ENCODE measurements around the gene MCL1.

Gene MCL1

DNA sequence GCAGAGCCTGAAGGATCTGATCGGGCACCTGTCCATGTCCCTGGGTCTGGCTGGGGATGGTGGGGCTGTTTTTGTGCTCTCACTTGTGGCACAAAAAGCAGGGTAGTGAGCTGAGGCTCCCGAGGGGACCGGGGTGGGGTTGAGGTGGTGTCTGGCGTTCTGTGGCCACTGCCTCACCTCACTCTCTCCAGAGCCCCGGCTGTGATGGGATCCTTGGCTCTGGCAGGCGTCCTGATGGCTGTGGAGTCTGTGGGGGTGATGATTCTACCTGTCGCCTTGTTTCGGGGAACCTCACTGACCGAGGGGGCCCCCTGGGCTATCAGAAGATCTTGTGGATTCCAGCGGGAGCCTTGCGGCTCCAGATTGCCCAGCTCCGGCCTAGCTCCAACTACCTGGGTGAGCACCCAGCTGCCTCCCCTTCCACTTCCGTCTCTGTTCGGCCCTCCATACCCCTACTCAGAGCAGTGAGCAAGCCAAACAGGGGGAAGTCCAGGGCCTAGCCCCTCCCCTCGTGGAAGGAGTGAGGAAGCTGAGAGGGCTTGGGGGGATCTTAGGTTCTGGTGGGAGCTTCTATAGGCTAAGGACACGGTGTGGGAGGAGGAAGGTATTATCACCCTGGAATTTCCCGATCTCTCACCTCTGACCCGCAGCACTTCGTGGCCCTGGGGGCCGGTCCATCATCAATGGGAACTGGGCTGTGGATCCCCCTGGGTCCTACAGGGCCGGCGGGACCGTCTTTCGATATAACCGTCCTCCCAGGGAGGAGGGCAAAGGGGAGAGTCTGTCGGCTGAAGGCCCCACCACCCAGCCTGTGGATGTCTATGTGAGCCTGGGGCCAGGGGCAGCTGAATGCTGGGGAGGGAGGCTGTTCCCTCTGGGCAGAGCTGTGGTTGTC, 23.2 kb downstream of the MCL1 start:
- DNase-seq (ENCODE audit: low spot score), result no peak

DNA sequence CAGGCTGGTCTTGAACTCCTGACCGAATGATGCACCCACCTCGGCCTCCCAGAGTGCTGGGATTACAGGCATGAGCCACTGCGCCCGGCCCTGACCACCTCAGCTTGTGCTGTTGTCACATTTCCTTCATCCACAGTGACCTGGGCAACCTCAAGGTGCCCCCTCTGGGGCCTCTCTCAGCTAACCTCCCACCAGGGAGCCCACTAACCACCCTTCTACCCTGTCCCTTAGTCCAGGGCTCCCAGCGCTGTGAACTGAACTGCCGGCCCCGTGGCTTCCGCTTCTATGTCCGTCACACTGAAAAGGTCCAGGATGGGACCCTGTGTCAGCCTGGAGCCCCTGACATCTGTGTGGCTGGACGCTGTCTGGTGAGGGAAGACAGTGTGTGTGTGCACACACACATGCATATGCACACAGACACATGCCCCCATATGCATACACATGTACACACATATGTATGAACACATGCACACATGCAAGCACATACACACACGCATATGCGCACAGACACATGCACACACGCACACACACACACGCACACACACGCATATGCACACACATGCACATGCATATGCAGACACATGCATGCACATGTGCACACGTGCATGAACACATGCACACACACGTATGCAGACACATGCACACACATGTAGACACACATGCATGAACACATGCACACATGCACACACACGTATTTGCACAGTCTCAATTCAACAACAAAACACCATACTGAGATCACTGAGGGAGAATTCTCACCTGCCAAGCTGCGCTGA, 24.0 kb downstream of the MCL1 start:
- DNase-seq (ENCODE audit: low spot score), result no peak

DNA sequence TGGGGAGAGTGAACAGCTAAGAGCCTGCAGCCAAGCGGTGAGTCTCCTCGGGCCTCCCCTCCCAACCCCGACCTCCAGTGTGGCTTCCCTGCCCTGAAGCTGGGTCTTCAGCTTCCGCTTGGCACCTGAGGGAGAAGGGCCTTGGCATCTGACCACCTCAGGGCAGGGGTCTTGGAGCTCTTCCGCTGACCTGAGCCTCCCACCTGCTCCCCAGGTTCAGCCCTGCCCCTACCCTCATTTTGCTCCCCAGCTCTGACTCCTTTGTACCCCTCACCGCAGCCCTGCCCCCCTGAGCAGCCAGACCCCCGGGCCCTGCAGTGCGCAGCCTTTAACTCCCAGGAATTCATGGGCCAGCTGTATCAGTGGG, 25.3 kb downstream of the MCL1 start:
- no peak for DNase-seq (ENCODE audit: low spot score)

DNA sequence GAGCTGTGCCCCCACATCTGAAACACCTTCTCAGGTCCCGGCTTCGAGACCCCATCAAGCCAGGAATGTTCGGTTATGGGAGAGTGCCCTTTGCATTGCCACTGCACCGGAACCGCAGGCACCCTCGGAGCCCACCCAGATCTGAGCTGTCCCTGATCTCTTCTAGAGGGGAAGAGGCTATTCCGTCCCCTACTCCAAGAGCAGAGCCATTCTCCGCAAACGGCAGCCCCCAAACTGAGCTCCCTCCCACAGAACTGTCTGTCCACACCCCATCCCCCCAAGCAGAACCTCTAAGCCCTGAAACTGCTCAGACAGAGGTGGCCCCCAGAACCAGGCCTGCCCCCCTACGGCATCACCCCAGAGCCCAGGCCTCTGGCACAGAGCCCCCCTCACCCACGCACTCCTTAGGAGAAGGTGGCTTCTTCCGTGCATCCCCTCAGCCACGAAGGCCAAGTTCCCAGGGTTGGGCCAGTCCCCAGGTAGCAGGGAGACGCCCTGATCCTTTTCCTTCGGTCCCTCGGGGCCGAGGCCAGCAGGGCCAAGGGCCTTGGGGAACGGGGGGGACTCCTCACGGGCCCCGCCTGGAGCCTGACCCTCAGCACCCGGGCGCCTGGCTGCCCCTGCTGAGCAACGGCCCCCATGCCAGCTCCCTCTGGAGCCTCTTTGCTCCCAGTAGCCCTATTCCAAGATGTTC, 25.9 kb downstream of the MCL1 start:
- no peak for DNase-seq (ENCODE audit: low spot score)

DNA sequence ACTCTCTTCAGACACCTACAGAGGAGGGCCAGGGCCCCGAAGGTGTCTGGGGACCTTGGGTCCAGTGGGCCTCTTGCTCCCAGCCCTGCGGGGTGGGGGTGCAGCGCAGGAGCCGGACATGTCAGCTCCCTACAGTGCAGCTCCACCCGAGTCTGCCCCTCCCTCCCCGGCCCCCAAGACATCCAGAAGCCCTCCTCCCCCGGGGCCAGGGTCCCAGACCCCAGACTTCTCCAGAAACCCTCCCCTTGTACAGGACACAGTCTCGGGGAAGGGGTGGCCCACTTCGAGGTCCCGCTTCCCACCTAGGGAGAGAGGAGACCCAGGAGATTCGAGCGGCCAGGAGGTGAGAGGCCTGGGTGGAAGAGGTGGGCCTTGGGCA, 26.5 kb downstream of the MCL1 start:
- no peak for DNase-seq (ENCODE audit: low spot score)

DNA sequence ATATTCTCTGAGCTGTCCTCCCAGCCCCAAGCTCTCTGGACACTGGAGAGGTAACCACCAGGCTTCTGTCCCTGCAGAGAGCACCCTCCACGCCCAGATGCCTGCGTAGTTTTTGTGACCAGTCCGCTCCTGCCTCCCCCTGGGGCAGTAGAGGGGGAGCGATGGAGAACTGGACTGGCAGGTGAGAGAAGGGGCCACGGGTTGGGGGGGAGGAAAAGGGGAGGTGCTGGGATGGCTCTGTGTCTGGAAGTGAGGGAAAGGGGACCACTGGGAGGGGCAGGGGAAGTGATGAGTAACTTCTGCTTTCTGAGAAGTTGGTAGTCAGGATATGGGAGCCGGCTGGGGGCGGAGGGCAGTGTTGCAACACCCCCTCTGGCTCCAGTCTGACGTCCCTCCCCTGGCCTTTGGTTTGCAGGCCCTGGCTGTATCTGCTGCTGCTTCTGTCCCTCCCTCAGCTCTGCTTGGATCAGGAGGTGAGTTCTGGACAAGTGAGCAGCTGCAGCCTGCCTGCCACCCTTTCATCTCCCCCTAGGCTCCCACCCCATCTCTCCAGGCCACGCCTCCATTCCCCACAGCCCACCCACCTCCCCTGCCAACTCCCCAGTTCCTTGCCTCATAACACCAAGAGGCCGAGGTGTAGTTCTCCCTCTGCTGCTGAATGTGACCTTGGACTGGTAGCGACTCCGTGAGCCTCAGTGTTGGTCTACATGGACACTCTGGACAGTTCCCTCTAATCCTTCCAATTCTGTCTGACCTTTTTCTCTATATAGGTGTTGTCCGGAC, 27.1 kb downstream of the MCL1 start:
- no peak for DNase-seq (ENCODE audit: low spot score)

DNA sequence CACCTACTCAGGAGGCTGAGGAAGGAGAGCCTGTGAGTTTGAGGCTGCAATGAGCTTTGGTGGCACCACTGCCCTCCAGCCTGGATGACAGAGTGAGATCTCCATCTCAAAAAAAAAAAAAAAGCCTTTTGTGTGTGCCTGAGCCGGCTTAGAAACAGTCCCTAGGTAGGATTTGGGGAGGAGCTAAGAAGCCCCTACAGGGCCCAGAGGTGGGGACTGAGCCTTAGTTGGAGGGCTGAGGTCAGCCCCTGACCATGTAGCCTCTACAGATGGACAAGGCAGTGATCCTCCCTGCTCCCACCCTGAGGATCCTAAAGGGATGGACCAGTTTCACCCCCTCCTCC, 27.7 kb downstream of the MCL1 start:
- no peak for DNase-seq (ENCODE audit: low spot score)

DNA sequence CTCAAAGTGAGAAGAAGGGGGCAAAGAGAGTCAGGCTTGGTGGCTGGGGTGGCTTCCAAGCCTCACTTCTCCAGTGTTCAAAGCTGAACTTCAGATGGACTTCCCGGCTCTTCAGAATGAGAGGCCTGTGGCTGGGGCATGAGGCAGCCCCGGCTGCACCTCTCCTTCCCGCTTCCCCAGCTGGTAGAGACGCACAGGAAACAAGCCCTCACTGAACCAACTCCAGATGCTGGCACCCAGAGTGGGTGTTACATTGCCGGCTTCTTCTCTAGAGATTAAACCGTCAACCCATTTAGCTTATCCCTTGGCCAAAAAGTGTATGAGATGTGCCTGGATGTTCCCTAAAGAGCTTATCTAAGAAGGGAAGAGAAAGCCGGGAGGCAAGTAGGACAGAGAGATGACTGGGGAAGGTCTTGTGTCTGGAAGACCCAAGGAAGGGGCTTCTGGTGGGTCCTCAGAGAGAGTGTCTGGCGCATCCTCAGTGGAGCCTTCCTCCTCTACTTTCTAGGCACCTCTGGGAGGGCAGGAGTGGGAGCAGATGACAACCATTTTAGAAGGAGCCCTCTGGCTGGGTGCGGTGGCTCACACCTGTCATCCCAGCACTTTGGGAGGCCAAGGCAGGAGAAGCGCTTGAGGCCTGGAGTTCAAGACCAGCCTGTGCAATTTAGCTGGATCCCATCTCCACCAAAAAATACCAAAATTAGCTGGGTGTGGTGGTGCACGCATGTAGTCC, 28.2 kb downstream of the MCL1 start:
- DNase-seq (ENCODE audit: low spot score), result no peak

DNA sequence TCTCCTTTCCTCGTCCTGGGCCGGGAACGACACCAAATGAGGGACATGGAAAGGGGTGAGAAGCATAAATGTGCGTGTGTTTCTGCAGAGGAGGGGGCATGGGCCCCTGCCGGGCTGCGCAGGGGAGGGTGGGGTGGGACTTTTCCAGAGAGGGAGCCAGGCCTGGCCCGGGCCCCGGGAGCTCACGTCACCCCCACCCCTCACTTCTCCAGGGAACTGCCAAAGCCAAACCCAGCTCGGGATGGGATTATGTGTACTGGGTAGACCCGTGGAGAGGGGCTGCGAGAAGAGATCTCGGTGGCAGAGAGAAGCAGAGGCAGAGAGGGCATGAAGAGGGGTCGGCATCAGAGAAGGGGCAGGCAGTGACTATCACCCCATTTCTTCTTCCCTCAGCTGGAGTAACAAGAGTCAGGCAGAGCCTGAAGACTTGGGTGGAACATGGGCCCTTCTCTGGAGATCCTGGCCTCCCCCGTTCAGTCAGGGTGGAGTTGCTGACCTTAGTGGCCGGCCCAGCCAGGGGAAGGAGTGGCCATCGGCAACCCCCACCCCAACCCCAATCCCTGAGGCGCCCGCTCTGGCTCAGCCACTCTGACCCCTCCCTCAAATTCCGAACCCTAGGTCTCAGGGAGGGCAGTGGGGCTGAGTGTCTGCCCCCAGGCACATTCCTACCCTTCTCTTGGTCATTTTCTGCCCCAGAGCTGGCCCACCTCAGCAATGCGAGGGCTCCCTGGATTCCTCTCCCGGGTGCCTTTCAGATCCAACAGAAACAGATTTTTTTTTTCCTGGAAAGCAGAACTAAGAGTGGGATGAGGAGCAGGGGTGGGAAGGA, 29.0 kb downstream of the MCL1 start:
- DNase-seq (ENCODE audit: low spot score), result no peak

DNA sequence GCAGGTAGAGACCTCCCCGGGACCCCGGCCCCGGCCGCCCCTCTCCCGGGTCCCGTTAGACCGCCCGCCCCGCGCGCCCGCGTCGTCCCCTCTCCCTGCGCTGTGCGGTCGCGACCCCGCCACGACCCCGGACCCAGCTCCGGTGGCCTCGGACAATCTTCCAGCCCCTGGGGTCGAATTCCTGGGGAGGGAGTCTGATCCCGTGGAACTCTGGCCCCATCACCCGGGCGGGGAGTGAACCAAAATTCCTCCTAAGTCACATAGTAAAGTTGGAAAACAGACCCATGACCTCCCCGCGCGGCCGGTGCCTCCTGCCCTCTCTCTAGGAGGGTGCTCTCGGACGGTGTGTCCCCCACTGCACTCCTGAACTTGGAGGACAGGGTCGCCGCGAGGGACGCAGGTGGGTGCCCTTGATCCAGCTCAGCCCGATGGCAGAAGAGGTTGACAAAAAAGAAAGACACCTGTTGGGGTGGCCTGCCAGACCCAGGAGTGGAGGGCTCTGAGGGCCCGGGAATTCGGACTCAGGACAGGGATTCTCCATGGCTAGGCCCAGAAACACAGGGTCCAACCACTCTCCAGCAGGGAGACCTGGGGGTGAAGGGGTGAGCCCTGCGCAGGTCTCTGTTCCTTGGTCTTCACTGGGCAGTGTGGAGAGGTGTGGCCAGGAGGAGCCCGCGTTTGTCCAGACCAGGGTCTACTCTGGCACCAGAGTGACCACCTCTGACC, 29.8 kb downstream of the MCL1 start:
- DNase-seq (ENCODE audit: low spot score), result no peak

DNA sequence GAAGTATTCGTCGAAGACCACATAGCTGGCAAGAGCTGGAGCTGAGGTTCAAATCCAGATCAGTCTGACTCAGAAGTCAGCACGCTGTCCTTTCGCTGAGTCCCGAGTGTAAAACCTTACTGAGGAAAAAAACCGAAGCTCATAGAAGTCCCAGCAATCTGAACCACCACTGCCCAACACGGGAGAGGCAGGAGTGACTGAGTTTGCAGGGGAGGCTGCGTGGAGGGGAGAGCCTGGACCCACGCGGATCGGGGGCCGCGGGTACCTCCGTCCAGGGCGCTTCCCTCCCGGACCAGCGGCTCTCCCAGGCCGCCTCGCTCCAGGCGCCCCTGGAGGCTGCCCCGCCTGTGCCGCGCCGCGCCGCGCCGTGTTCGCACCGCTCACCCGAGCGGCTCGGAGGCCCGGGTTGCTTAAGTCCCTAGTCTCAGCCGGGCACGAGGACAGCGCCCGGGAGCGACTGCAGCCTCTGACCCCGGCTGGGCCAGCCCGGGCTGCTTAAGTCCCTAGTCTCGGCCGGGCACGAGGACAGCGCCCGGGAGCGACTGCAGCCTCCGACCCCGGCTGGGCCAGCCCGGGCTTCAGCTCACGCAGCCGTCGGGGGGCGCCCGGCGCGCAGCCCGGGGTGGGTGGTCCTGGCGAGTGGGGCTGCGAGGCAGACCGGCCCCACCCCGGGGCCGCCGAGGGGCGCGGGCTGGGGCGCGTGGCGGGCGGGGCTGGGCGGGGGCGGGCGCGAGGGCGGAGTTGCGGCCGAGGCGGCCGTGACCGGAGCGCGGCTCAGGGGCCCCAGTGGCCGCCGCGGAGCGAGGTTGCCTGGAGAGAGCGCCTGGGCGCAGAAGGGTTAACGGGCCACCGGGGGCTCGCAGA, 30.5 kb downstream of the MCL1 start, which contains the start of gene ADAMTSL4:
Gene ADAMTSL4 (plus strand): TSS at position 777 of the 864 bp plus-strand sequence. CDS start 2,881 bp downstream, outside the sequence.
- peak; percentile 72 for DNase-seq (ENCODE audit: low spot score)

DNA sequence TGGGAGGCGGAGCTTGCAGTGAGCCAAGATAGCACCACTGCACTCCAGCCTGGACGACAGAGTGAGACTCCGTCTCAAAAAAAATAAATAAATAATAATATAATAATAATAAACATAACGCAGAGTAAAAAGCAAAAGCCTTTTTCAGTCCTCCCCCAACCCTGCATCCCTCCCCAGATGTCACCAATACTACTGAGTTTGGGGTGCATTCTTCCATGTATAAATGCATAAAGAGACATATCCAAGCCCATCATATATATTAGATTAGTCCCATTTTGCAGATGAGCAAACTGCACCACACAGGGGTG, 31.1 kb downstream of the MCL1 start:
- DNase-seq (ENCODE audit: low spot score), result no peak

DNA sequence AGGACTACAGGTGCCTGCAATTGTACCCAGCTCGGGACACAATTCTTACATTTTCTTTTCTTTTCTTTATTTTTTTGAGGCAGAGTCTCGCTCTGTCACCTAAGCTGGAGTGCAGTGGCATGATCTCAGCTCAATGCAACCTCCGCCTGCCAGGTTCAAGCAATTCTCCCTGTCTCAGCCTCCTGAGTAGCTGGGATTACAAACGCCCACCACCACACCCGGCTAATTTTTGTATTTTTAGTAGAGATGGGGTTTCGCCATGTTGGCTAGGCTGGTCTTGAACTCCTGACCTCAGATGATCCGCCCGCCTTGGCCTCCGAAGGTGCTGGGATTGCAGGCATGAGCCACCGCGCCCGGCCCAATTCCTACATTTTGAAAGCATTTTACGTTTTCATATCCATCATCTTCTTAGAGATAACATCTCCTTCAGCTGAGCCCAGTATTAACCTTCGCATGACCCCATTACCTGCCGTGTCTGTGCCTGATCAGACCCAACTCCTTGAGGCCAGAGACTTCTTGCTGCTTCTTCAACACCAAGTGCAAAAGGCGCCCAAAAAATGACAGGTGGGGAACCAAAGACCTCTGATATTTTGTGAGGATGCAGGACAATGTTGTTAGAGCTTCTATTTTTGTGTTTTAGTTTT, 33.0 kb downstream of the MCL1 start:
- DNase-seq (ENCODE audit: low spot score), result no peak

DNA sequence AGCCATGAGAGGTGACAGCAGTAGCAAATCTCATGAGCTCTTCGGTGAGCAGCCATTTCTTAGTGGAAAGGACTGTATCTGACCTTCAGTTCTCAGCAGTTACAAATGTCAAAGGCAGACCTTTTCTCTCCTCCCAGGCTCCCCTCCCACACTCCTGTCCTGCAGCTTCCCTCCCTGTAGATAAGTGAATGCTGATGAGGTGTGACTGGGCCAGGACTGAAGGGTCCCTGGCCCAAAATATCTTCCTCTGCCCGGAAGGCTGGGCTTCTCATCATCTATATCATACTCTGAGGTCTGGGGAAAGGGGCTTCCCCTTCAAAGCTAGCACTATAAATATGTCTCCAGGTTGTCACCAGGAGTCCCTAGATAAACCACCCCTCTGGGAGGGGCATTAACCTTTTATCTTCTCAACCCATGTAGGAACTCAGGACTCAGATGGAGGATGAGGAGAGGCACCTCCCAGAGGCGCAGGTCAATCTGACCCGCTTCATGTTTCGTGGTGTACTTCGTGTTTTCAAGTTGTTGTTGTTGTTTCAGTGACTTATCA, 33.9 kb downstream of the MCL1 start:
- DNase-seq (ENCODE audit: low spot score), result no peak

DNA sequence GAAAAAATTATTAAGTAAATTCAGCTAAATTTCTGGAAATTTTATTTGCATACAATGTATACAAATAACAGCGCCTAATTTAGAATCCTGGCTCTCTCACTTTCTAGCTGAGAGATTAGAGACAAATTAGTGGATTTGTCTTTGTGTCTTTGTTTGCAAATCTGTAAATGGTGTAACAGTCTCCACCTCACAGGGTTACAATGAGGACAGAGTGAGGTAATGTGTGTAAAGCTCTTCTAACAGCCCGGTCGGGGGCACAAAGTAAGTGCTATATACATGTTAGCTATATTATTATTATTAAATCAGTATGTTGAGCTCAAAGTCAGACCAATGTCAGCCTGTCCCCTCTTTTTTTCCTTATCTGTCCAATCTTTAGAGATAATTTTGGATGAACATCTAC, 35.2 kb downstream of the MCL1 start:
- no peak for DNase-seq (ENCODE audit: low spot score)

DNA sequence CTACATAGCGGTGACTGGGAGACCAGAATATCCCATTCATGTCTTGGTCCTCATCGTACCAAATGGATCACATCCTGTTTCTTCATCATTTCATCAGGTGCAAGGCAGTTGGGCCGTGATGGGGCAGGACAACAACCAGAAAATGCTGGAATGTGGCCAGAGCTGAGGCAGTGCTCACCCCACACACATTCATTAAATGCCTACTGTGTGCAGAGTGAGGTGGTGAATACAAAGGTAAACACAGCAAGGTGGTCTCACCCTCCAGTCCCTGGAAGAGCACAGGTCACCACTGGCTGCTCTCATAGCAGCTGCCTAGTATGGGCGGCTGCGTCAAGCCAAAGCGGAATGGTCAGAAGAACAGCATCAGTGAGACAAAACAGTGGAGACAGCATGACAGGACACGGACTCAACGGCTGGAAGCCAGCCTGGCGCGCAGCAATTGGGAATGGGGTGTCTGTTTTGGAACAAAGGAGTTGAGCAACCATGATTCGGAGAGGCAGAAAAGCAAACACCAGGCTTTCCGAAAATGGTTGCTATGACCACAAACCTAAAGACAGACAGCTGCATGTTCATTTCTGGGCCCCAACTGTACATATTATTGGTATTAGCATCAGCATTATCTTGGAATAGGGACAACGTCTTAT, 35.8 kb downstream of the MCL1 start:
- no peak for DNase-seq (ENCODE audit: low spot score)

Data from SW480 (cell line).